NOMO-1 treated with DMSO at 0.1 percent for 48 hours (cell line): ENCODE results near the gene FRAT1.

ENCODE experiments used
- DNase-seq: peaks from one replicate; lab custom pipeline; 2025; ENCODE audit not compliant: unreplicated experiment; lab: John Stamatoyannopoulos, UW

FRAT1 gene

GRCh38 chr10:97307866-97308780 is 10.9 kb upstream of the FRAT1 start:
- DNase-seq = peak; percentile 32

- no peak for DNase-seq
Measured at GRCh38 chr10:97311111-97311626, 7.9 kb upstream of the FRAT1 start.

DNA sequence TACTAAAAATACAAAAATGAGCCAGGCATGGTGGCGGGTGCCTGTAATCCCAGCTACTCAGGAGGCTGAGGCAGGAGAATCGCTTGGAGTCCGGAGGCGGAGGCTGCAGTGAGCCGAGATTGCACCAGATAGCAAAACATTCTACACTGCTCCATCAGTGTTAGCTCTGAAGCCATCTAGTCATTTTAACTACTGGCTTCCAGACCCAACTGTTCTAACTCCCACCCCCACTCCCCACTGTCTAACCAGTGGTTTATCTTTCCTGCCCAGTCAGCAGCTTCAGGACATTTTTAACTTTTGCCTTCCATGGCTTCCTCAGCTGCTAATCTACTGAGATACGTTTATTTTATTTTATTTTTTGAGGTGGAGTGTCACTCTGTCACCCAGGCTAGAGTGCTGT is 6.2 kb upstream of the FRAT1 start:
- no peak for DNase-seq

GRCh38 chr10:97314671-97315070 is 4.4 kb upstream of the FRAT1 start:
- peak; percentile 32 for DNase-seq

- peak; percentile 69 for DNase-seq
Measured at GRCh38 chr10:97319671-97320479, 804 bp downstream of the FRAT1 start.

DNA sequence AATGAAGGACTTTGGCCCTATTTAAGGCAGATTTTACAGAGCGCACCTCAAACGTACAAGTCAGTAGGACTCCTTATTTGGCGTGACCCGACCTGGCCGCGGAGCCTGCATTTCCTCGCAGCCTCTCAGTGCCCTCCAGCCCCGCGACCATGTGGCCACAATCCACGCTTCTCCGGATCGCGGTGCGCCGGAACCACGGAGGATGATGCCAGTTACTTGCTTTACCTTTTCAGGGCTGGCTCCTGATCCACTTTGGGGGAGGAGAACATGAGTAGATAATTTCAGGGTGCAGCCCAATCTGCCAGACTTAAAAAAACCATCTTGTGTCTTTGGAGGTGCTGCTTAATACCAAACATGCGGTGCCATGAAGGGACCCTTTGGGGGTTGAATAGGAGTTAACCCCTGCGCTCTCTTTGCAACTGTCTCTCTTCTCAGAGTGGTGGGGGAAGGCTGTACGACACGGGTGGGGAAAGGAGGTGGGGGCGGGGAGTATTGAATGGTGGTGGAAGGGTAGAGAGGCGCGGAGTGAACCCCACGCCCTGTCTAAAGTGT is 1.5 kb downstream of the FRAT1 start:
- DNase-seq = no peak

DNA sequence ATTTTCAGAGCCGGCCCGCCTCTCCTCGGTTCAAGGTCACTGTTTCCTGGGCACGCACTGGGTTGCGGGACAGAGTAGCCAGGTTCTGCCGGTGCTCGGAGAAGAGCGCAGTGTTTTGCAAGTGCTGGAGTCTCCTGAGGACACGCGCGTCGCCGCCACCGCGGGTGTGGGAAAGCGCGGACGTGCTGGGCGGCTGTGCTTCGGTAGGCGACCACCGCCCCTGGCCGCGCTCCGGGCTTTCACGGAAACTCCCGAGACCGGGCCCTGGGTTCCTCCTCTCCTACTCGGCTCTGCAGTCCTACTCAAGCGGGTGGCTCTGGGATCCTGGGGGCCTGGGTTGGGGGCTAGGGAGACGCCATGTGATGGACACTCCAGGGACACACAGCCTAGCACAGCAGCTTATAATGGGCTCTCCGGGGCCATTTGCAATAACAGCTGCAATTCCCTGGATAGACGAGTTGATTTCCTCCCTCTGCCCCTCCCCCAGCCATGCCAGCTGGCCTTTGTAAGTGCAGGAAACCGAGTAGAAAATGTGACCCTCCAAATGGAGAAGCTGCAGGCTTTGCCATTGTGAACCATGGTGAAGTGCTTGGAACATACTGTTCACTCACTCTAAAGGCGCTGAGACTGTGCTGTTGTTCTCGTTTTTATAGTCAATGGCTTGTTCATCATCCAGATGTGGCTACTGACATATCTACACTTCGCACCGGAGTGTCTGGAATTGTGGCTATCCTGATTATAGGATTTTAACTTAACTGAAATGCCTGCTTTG is 2.1 kb downstream of the FRAT1 start:
- DNase-seq = peak; percentile 55

DNA sequence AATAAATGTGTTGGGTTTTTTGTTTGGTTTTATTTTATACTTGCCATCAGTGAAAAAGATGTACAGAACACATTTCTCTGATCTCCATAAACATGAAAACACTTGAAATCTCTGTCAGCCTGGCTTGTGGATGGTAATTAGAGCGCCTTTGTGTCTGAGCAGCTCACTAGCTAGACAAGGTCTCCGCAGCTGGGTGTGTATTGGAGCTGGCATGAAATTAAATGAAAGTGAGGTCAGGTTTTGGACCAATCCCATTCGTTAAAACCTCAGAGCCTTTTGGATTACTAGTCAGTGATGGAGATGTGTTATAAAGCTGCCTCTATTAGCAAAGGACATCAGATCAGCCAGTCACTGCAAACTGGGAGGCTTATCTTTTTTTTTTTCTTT is 2.7 kb downstream of the FRAT1 start:
- DNase-seq = no peak

GRCh38 chr10:97323501-97323900 is 4.4 kb downstream of the FRAT1 start:
- no peak for DNase-seq

DNA sequence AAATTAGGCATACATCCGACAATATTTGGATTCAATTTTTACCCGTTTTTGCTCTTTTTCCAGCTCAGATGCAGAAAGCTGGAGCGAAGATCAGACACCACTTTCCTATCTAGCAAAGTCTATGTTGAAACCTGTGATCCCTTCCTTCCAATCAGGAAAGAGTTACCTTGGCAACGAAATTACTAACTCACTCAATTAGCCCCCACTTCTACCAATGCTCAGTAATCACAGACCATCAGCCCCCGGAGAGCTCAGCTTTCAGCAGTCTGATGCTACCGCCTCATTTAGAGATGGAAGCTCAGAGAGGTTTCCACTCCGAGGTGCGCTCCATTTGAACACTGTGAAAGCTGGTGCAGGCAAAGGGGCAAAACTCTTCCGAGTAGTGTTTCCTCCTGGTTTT is 6.7 kb downstream of the FRAT1 start:
- no peak for DNase-seq

GRCh38 chr10:97327348-97328294 is 8.6 kb downstream of the FRAT1 start:
- DNase-seq = no peak

DNA sequence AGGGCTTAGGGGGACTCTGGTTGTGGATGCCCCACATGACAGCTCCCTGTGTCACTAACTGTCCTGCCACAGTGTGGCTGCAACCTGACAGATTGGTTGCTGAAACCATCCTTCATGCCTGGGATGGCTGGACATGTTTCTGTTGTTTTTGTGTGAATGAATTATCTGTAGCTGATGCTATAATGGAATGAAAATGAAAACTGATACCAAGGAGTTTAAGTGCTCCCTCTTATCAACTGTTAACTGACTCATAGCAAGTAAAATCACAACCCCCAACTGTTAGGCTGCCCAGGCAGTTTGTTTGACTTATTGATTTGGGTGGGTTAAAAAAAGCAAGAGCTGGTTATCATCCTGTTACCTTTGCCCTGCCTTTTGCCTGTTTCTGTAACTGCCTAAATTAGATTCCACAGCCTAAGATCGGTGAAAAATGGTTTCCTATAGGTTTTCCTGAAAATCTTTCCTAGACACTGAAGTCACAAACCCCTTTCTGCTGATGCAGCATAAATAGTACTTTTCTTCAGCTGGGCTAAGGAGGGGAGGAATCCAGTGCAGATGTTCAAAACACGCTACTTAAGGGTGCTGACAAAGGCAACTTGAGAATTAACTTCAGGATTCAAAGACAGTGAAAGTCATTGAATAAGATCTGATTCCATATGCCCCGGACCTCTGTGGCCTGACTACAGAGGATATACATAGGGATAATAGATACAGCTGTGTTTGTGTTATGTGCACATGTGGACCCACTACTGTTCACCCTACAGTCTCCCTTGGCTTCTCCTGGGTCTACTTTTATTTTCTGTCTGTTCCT is 9.8 kb downstream of the FRAT1 start:
- DNase-seq = no peak

GRCh38 chr10:97329766-97330165 is 10.7 kb downstream of the FRAT1 start:
- no peak for DNase-seq

GRCh38 chr10:97331153-97331703 is 12.2 kb downstream of the FRAT1 start:
- DNase-seq = no peak

DNA sequence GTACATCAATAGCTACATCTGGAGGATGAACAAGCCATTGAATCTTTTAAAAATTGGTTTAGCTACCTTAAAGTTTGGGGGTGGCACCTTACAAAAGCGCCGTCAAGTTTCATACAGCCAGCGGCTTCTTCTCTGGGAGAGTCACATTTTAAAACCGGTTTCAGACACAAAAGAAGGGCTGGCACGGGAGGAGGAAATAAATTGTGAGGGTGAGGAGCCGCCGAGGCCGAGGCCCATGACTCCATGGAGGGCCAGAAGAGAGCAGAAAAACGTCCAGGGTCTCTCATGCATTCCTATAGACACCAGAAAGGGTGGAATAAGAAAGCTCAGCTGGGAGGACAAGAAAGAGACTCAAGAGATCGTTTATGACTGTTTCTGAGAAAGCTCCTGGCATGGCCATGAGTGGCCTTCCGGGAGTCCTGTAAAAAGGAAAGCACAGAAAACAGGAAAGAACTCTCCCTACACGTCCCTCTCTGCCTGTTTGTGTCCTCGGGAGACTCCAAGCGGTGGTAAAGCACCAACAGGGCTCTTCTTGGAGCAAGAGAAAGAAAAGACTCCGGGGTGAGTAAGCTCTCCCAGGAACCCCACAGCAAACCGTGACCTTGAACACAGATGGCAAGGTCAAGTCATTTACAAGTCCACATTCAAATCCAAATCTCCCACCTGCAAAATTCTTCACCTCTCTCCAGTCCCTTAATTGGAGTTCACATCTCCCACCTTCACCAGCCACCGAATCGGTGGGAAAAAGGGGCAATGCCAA is 13.7 kb downstream of the FRAT1 start:
- DNase-seq = no peak

GRCh38 chr10:97333351-97333600 is 14.2 kb downstream of the FRAT1 start:
- no peak for DNase-seq

GRCh38 chr10:97333601-97334369 is 14.7 kb downstream of the FRAT1 start:
- DNase-seq = peak; percentile 67
